ENCODE measurements around the gene MAML2. TPM values are rescaled to one million over a fixed set of nuclear protein-coding genes. Genes with fewer than 3 reads are reported as not detected.

MAML2 gene
- total RNA-seq, 1 donor = 20.1 TPM

GRCh38 chr11:96384156-96384555 is 41.2 kb upstream of the MAML2 start:
- TF ChIP-seq CTCF (IDR thresholded peaks at IDR 0.05; ENCODE audit: insufficient read depth, low read length) = no peak
- DNase-seq (ENCODE audit: low read depth) = no peak
- H3K4me3 ChIP-seq (ENCODE audit: low read depth, low read length) = no peak overlapping the region

GRCh38 chr11:96376796-96377195 is 33.8 kb upstream of the MAML2 start:
- no peak overlapping the region for H3K4me3 ChIP-seq (ENCODE audit: low read depth, low read length)
- TF ChIP-seq CTCF (IDR thresholded peaks at IDR 0.05; ENCODE audit: insufficient read depth, low read length) = no peak
- DNase-seq (ENCODE audit: low read depth) = no peak

- no peak for DNase-seq (ENCODE audit: low read depth)
- no peak for TF ChIP-seq CTCF (IDR thresholded peaks at IDR 0.05; ENCODE audit: insufficient read depth, low read length)
These were observed 30.8 kb upstream of the MAML2 start for GRCh38 chr11:96373826-96374225.

GRCh38 chr11:96367342-96367741 is 24.3 kb upstream of the MAML2 start:
- no peak for TF ChIP-seq CTCF (IDR thresholded peaks at IDR 0.05; ENCODE audit: insufficient read depth, low read length)
- H3K4me3 ChIP-seq (ENCODE audit: low read depth, low read length) = no peak overlapping the region
- DNase-seq (ENCODE audit: low read depth) = no peak

More at GRCh38 chr11:96373826-96374225, 30.8 kb upstream of the MAML2 start:
- H3K4me3 ChIP-seq (ENCODE audit: low read depth, low read length) = no peak overlapping the region

GRCh38 chr11:96366024-96366423 is 23.0 kb upstream of the MAML2 start:
- no peak overlapping the region for H3K4me3 ChIP-seq (ENCODE audit: low read depth, low read length)
- no peak for TF ChIP-seq CTCF (IDR thresholded peaks at IDR 0.05; ENCODE audit: insufficient read depth, low read length)

GRCh38 chr11:96365493-96365892 is 22.5 kb upstream of the MAML2 start:
- TF ChIP-seq CTCF (IDR thresholded peaks at IDR 0.05; ENCODE audit: insufficient read depth, low read length) = no peak
- H3K4me3 ChIP-seq (ENCODE audit: low read depth, low read length) = no peak overlapping the region
- DNase-seq (ENCODE audit: low read depth) = no peak

More at GRCh38 chr11:96366024-96366423, 23.0 kb upstream of the MAML2 start:
- no peak for DNase-seq (ENCODE audit: low read depth)

GRCh38 chr11:96361778-96362177 is 18.8 kb upstream of the MAML2 start:
- DNase-seq (ENCODE audit: low read depth) = peak; percentile 25
- TF ChIP-seq CTCF (IDR thresholded peaks at IDR 0.05; ENCODE audit: insufficient read depth, low read length) = no peak
- H3K4me3 ChIP-seq (ENCODE audit: low read depth, low read length) = no peak overlapping the region

Measured in fibroblast of the aortic adventitia (primary cell).